HG02763 (cell line): ENCODE measurements around the gene CLDN20.
"Not testable (repeated sequence)": the region's sequence is repeated elsewhere in the genome, so short reads cannot be mapped to it uniquely, and the experiment has no call there.

ENCODE experiments used
- ATAC-seq: cut with Tn5 transposase; IDR thresholded peaks from one replicate; pipeline ENCODE4 v1.9.1; 2021; ENCODE audit warnings: mild to moderate bottlenecking, moderate library complexity; ENCODE audit not compliant: unreplicated experiment

CLDN20 gene, protein sequence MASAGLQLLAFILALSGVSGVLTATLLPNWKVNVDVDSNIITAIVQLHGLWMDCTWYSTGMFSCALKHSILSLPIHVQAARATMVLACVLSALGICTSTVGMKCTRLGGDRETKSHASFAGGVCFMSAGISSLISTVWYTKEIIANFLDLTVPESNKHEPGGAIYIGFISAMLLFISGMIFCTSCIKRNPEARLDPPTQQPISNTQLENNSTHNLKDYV

GRCh38 chr6:155263373-155264063 is at the start of gene CLDN20:
Gene CLDN20, plus strand, starts transcription at chr6:155264013. Its CDS starts 11,707 bp downstream, at chr6:155275720.
- ATAC-seq: no peak

- ATAC-seq: no peak
Measured at GRCh38 chr6:155215906-155216305, 47.9 kb upstream of the CLDN20 start.

DNA sequence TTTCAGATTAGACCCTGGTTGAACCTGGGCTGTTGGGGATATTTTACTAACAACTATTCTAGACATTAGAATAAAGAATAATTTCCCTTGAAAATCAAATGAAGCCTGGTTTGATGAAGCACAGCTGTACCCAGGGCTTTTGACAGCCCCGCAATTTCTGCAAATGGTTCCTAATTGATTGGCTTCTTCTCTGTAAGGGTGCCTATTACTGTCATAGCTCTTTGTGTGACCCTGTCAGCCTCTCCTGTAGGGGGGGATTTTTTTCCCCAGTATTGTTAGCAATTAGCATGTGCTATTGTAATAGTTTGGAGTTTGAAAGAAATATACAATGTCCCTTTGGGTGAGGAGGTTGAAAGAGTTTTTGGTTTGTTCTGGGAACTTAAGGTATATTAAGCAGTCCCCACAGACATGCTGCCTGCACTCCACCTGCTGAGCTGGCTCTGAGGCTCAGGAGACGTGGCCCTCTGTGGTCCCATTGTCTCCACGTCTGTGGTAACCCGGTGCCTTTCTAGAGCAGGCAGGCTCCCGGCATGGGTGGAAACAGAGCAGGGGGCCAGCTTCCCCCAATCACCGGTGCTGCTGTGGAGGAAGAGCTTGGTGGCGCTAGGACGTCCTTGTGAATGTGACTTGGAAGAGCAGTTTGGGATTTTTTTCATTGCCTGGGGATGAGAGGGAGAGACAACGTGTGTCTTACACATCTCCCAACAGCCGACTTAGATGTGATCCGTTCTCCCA is 47.3 kb upstream of the CLDN20 start:
- no peak for ATAC-seq

DNA sequence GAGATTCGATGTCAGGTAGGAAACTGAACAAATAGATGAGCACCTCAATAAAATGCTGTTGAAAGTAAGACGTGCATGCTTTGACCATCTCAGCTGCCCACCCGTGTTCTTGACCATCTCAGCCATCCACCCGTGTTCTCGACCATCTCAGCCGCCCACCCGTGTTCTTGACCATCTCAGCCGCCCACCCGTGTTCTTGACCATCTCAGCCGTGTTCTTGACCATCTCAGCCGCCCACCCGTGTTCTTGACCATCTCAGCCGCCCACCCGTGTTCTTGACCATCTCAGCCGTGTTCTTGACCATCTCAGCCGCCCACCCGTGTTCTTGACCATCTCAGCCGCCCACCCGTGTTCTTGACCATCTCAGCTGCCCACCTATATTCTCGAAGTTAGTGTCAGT is 45.1 kb upstream of the CLDN20 start:
- ATAC-seq: not testable (repeated sequence)

DNA sequence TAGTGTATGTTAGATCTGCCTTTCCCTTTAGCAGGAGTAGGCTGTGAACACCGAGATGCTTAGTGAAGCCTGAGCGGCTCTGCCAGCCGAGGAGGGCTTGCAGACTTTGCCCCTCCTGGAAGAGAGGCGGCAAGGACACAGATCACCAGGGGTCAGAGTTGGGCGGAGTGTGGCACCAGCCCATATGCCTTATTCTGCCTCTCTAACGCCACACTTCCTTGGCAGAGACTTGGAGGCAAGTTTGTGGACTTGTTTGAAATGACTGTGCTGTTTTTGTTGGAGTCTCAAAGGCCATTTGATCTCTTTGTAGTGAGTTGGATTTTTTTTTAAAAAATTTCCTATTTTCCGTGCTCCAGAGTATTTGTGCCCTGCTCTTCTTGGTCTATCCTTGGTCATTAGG is 44.5 kb upstream of the CLDN20 start:
- ATAC-seq: no peak

GRCh38 chr6:155219858-155220301 is 43.9 kb upstream of the CLDN20 start:
- ATAC-seq: no peak

GRCh38 chr6:155221086-155221485 is 42.7 kb upstream of the CLDN20 start:
- no peak for ATAC-seq

DNA sequence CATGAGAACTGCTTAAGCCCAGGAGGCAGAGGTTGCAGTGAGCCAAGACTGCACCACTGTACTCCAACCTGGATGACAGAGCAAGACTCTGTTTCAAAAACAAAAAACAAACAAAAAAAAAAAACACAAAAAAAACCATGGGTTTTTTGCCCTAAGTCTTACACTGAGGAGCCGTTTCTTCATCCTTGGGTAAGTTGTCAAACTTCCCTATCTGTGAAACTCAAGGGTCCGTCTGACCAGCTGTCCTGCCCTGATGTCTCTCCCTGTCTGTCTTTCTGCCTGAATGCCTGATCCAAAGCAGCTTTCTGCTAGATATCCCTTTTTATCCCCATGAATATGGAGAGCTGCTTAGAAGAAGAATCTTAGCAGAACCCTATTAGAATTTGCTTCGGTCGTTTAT is 41.3 kb upstream of the CLDN20 start:
- ATAC-seq: no peak

DNA sequence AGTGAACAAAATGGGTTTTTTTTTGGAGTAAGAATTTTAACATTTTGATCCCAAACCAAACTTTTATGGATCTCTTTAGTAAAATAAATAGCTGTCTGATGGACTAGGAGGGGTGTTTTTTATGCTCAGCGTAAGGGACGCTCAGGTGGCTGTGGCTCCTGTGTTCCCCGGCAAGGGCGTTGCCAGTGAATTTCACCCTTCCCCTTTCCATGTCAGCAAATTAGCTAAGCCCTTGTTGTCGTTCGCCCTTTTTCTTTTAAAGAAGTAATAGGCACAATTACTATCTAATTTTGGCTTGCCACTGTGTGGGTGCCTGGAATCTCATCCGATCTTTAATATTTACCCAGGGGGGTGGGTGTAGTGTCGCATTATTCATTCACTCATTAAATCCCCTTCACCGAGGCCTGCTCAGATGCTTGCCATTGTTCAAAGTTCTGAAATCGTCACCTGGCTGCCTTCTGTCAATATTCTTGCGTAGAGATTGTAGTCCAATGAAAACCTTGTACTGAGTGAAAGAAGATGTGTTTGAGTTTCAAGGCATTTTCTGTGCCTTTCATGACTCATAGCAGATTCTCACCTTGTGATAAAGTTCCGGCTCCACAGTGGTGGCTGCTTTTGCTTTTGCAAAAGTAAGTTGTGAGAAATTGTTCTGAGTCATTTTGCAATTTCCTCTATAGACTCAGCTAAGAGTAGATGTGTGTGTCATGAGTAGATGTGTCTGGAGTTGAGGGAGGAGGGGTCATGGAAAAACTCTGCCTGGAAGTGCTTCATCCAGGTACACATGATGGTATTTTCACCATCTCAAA is 40.0 kb upstream of the CLDN20 start:
- ATAC-seq: peak; percentile 94

- ATAC-seq: no peak
Measured at GRCh38 chr6:155224618-155225017, 39.2 kb upstream of the CLDN20 start.

- no peak for ATAC-seq
Measured at GRCh38 chr6:155227046-155227445, 36.8 kb upstream of the CLDN20 start.

- no peak for ATAC-seq
Measured at GRCh38 chr6:155228546-155229166, 35.2 kb upstream of the CLDN20 start.

GRCh38 chr6:155230975-155231374 is 32.8 kb upstream of the CLDN20 start:
- ATAC-seq: not testable (repeated sequence)

GRCh38 chr6:155232848-155233247 is 31.0 kb upstream of the CLDN20 start:
- no peak for ATAC-seq

- ATAC-seq: no peak
Measured at GRCh38 chr6:155234167-155234566, 29.6 kb upstream of the CLDN20 start.

GRCh38 chr6:155234687-155235086 is 29.1 kb upstream of the CLDN20 start:
- no peak for ATAC-seq

GRCh38 chr6:155235087-155235486 is 28.7 kb upstream of the CLDN20 start:
- ATAC-seq: no peak

GRCh38 chr6:155237613-155238012 is 26.2 kb upstream of the CLDN20 start:
- ATAC-seq: no peak

DNA sequence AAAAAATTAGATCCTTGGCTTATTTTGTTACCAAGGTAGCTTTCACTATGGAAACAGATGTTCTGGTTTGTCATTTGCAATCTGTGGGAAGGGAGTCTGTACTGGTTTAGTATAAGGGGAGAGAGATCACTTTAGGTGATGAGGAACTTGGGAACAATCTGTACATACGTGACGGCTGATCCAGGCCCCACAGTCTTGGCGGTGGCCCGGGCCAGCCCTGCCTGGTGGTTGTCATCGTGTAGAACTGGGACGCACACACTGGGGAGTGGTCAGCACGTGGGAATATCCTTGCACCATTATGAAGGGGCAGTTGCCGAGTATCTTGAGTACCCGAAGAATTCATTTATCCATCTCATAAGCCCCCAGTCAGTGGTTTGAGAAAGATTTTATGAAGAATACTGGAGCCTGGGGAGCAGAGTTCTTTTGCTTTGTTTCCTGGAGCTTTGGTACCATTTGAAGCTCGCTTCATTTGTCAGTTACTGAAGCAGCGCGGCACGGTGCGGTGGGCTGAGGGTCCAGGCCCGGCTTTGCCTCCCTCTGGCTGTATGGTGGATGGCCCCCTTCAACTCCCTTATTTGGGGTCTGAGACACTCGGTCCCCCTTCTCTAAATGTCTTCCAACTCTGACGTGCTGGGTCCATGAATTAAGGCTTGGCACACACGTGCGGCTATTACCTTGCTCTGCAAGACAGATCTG is 22.8 kb upstream of the CLDN20 start:
- no peak for ATAC-seq

DNA sequence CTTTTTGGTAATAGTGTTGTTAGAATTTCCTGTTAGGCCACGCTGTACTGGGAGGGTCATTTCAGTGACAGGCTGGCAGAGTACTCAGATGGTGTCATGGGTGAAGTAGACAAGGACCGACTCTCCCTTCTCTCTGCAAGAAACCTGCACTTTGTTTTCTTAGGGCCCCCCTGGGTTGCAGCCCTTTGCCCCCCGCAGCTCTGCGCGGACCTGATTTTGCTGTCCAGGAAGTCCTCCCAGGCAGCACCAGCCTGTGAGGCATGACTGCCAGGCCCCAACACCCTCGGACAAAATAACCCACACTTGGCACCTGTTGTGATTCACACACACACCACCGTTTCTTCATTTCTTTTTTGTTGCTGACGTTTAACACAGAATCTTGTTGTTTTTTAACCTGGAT is 21.8 kb upstream of the CLDN20 start:
- no peak for ATAC-seq
